Ovary (tissue), 3 donors: ENCODE measurements around the gene DENND6B.

ENCODE experiments used
- CTCF ChIP-seq, 3 donors: fragments of 450-650 bp in 2 of 3; fragments of 200-600 bp in 1 of 3; IDR thresholded peaks; one replicate each; pipeline versions ENCODE4 v1.5.1 to v1.8.0; 2016 to 2022; ENCODE audit warnings: antibody characterized with exemption in 3 of 3, mild to moderate bottlenecking in 1 of 3
- EP300 ChIP-seq: sonication (generic); formaldehyde crosslinking; IDR thresholded peaks from one replicate; pipeline ENCODE4 v1.6.1; 2017; ENCODE audit warnings: antibody characterized with exemption
- POLR2A ChIP-seq: fragments of 450-650 bp; IDR thresholded peaks from one replicate; pipeline ENCODE4 v1.6.1; 2017; ENCODE audit warnings: antibody characterized with exemption, mild to moderate bottlenecking, moderate library complexity
- donor health status: DM: no; HTN: no; CAD: no.

- TF ChIP-seq EP300 (no peak), CTCF (IDR thresholded peaks at IDR 0.05) (no peak), POLR2A (no peak)
Measured at GRCh38 chr22:50283821-50284220, 43.0 kb downstream of the DENND6B start.
